ENCODE results near the gene PLAAT3. TPM values are rescaled to one million over a fixed set of nuclear protein-coding genes. Genes with fewer than 3 reads are reported as not detected.
"Not testable (repeated sequence)": the region's sequence is repeated elsewhere in the genome, so short reads cannot be mapped to it uniquely, and the experiment has no call there.

Gene PLAAT3
- total RNA-seq, 8 experiments from 2014 or later = 4.4 to 69.5 (median 21.0) TPM

DNA sequence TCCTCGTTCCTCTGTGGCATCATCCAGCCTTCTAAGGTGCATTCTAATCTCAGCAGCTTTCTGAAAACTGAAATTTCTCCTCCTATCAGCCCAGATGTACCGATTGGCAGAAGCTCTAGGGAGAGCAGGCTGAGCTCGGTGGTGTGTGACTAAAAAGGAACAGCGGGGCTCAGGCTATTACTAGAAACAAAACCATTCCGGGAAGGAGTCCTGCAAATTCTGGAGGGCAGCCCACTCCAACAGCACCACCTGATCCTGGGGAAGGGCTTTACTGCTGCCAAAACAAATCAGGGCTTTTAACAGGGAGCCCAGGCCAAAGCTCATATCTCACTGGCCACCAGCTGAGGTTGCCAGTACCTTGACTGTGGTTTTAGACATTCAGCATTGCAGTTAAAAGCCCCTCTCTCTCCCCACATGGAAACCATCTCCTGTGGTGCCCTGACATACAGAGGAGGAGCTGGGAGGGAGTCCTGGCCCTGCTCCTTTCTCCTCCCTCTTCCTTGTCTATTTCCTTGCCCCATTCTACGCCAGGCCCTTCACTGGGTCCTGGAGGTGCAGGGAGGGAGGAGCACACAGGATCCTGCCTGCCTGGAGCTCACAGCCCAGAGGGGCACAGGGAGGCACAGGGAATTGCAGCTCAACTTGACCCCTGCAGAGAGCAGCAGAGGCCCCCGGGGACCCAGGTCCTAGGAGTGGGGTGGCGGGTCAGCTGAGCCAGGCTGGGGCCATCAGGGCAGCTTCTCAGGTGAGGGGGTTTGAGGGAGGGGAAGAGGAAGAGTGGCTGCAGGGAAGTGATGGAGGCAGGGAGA is 76.7 kb downstream of the PLAAT3 start:
- H3K4me1 ChIP-seq (replicated peaks in 1 of 2) = peaks cover 19 to 25% of the 10 kb centered on the region in 2 donors
- in situ Hi-C loops (cut with MboI; ENCODE audit: low pct_unique_long_range_greater_than_20kb in 2 of 9, low sequenced_read_pairs in 9 of 9, unreplicated experiment in 9 of 9) = no loop called here
- ATAC-seq (replicated peaks in 6 of 8) = peak in 4 of 8 experiments; percentile 19 to 70 (median 46)
- 17 to 89% (median 50%) methylated on average over 1 to 6 of the region's 8 CpGs; no CpG with 5 or more reads in 4 of the 10 experiments for WGBS, 10 experiments
- no peak overlapping the region for H3K4me3 ChIP-seq
- H3K27ac ChIP-seq = no peak overlapping the region

DNA sequence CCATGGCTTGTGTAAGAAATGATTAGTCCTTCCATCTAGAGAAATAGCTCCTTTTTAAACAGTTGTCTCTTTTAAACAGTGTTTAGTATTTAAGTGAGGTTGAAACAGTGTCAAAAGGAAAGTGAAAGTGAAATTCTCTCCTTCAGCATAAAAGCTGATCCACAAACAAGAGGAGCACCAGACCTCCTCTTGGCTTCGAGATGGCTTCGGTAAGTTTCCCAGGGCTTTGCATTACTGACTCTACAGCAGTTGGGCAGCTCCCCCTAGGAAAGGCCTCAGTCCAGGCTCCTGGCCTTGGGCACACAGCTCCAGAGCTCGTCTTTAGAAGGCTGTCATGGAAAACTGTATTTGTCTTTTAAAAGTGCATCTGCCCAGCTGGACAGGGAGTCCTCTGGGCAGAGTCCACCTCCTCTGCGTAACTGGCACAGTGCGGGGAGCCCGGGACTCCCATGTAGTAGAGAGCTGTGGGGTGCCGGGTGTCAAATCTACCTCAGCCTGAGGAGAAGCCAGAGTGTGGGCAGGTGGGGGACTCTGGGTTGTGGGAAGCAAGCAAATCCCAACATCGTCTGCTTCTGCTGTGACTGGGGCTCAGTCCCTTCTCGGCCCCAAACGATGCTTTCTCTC is 77.5 kb downstream of the PLAAT3 start, which contains the start of gene PLAAT4:
TSS of gene PLAAT4 (plus strand) at position 140 of the 624 bp plus-strand sequence. CDS start at position 201, 61 bp downstream.
- peak in 5 of 8 experiments; percentile 27 to 52 (median 52) for ATAC-seq (replicated peaks in 6 of 8)
- H3K4me1 ChIP-seq (replicated peaks in 1 of 2) = peaks cover 26 to 33% of the 10 kb centered on the region in 2 donors
- WGBS, 10 experiments = 0 to 92% (median 56%) methylated on average over 2 to 6 of the region's 10 CpGs; no CpG with 5 or more reads in 4 of the 10 experiments
- H3K4me3 ChIP-seq = no peak within 1 kb of the TSS
- in situ Hi-C loops (cut with MboI; ENCODE audit: low pct_unique_long_range_greater_than_20kb in 2 of 9, low sequenced_read_pairs in 9 of 9, unreplicated experiment in 9 of 9) = no loop called here
- no peak within 1 kb of the TSS for H3K27ac ChIP-seq

DNA sequence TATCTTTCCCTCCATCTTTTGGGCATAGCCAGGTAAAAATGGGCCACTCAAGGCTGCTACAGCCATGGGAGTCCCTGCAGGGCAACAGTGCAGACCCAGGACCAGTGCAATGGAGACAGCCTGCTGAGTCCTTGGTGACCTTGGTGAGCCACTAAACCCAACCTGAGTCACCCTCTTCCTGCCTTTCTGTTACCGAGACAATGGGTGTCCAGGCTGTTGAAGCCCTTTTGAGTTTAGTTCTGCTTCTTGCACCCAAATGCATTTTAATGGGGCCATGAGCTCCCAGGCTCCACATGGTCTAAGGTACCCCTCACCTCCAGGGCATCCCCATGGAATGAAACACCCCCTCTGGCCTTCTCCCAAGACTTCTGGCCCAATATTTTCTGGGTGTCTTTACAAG is 78.5 kb downstream of the PLAAT3 start:
- H3K4me3 ChIP-seq = no peak overlapping the region
- in situ Hi-C loops (cut with MboI; ENCODE audit: low pct_unique_long_range_greater_than_20kb in 2 of 9, low sequenced_read_pairs in 9 of 9, unreplicated experiment in 9 of 9) = no loop called here
- ATAC-seq (replicated peaks in 6 of 8) = no peak
- no peak overlapping the region for H3K27ac ChIP-seq
- peaks cover 37 to 39% of the 10 kb centered on the region in 2 donors for H3K4me1 ChIP-seq (replicated peaks in 1 of 2)
- WGBS, 10 experiments = 100% methylated on average over 1 of the region's 1 CpG; no CpG with 5 or more reads in 7 of the 10 experiments

DNA sequence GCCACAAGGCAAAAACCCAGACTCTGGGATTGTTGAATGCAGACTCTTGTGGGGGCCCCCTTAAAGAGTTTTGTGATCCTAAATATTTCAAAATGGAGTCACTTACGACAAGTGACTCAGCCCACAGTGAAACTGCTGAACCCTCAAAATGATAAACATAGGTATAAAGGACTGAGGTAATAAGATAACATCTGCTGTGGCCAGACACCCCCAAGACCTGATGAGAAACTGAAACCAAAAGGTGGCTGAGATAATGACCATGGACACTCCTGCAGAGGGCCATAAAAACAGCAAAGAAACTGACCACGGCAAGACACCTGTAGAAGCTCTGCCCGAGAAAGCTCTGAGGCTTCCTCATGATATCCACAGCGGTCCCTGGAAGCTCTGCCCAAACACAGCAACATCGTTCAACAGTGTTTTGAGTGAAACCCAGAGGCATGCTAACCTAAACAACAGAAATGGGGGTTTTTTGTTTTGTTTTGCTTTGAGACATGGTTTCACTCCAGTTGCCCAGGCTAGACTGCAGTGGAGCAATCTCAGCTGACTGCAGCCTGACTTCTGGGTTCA is 79.3 kb downstream of the PLAAT3 start:
- H3K27ac ChIP-seq = no peak overlapping the region
- no peak for ATAC-seq (replicated peaks in 6 of 8)
- peaks cover 41 to 43% of the 10 kb centered on the region in 2 donors for H3K4me1 ChIP-seq (replicated peaks in 1 of 2)
- 69 to 100% (median 89%) methylated on average over 1 to 5 of the region's 5 CpGs; no CpG with 5 or more reads in 2 of the 10 experiments for WGBS, 10 experiments
- no peak overlapping the region for H3K4me3 ChIP-seq
- in situ Hi-C loops (cut with MboI; ENCODE audit: low pct_unique_long_range_greater_than_20kb in 2 of 9, low sequenced_read_pairs in 9 of 9, unreplicated experiment in 9 of 9) = no loop called here

DNA sequence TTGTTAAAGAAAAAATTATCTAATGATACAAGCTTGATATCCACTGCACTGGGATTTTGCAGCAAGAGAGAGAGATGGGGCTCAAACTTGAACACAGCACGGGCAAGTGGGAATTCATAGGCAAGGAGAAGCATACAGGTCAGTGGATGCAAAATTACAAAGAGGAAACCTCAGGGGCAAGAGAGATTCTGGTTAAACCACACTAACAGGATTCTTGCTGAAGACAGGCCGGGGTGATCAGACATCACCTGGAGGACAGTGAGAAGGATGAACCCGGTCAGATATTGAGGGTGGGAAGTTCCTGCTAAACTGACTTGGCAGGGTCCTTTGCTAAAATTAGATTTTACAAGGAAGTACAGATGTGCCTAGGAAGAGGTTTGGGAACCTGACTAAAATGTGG is 80.2 kb downstream of the PLAAT3 start:
- peaks cover 50 to 52% of the 10 kb centered on the region in 2 donors for H3K4me1 ChIP-seq (replicated peaks in 1 of 2)

DNA sequence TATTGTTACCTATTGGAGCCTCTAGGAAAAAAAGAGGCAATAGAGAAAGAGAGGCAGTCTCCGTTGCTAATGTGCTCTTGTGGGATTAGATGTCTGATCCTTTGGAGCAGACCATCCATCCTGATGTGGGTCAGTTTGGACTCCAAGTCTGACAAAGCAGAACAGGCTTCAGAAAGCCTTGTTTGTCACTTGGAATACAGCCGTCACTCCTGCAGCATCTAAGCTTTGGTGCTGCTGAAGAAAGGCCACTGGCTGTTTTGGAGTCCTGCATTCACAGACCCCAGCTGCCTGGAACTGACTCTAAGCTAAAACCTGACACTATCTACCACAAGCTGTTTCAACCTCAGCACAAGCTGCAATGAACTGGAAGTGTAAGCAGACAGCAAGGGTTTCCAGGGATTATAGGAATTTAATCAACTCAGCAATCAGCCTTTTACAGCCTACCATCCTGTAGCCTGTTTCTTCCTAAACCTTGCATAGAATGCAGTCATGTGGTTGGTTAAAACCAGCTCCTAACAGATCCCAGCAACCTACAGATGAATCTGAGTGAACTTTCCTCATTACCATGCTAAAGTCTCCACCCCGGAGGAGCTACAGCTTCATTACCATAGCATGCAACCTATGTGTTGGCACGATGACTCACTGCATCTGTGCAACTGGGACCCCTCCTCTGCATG is 81.3 kb downstream of the PLAAT3 start:
- ATAC-seq (replicated peaks in 6 of 8) = peak; percentile 1 to 76 (median 62)
- Histone ChIP-seq H3K4me3 (no peak overlapping the region), H3K27ac (peak overlapping the region; percentile 17 to 77), H3K4me1 (replicated peaks in 1 of 2) (peaks cover 59 to 62% of the 10 kb centered on the region in 2 donors)
- in situ Hi-C loops (cut with MboI; ENCODE audit: low pct_unique_long_range_greater_than_20kb in 2 of 9, low sequenced_read_pairs in 9 of 9, unreplicated experiment in 9 of 9) = no loop called here
- WGBS, 10 experiments = 7 to 83% (median 18%) methylated on average over 1 to 3 of the region's 4 CpGs; no CpG with 5 or more reads in 2 of the 10 experiments

More for the DNA sequence above, 80.2 kb downstream of the PLAAT3 start:
- no peak overlapping the region for H3K27ac ChIP-seq
- 70 to 100% (median 96%) methylated on average over 1 to 3 of the region's 3 CpGs; no CpG with 5 or more reads in 2 of the 10 experiments for WGBS, 10 experiments
- no peak for ATAC-seq (replicated peaks in 6 of 8)
- in situ Hi-C loops (cut with MboI; ENCODE audit: low pct_unique_long_range_greater_than_20kb in 2 of 9, low sequenced_read_pairs in 9 of 9, unreplicated experiment in 9 of 9) = no loop called here
- no peak overlapping the region for H3K4me3 ChIP-seq

DNA sequence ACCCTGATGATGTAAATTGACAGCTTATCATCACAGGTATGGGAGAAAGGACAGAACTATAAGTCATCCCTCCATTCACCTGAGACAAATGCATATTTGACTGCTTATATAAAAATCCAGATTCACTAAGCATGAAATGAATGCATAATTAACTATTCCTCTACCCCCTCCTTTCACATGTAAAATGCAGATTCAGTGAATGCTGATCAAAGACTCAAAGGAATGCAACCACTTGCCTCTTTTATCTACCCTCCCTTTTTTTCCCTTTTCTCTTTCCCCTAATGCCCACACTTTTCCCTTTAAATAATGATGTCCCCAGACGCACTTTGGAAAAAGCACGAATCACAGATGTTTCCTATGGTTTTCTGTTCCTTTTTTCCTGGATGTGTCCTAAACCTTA is 82.1 kb downstream of the PLAAT3 start:
- in situ Hi-C loops (cut with MboI; ENCODE audit: low pct_unique_long_range_greater_than_20kb in 2 of 9, low sequenced_read_pairs in 9 of 9, unreplicated experiment in 9 of 9) = no loop called here
- no peak overlapping the region for H3K4me3 ChIP-seq
- H3K27ac ChIP-seq = peak overlapping the region; percentile 69 to 77
- 0 to 25% (median 21%) methylated on average over 1 to 2 of the region's 2 CpGs; no CpG with 5 or more reads in 2 of the 10 experiments for WGBS, 10 experiments
- ATAC-seq (replicated peaks in 6 of 8) = peak in 1 of 8 experiments; percentile 4
- peaks cover 62 to 63% of the 10 kb centered on the region in 2 donors for H3K4me1 ChIP-seq (replicated peaks in 1 of 2)

DNA sequence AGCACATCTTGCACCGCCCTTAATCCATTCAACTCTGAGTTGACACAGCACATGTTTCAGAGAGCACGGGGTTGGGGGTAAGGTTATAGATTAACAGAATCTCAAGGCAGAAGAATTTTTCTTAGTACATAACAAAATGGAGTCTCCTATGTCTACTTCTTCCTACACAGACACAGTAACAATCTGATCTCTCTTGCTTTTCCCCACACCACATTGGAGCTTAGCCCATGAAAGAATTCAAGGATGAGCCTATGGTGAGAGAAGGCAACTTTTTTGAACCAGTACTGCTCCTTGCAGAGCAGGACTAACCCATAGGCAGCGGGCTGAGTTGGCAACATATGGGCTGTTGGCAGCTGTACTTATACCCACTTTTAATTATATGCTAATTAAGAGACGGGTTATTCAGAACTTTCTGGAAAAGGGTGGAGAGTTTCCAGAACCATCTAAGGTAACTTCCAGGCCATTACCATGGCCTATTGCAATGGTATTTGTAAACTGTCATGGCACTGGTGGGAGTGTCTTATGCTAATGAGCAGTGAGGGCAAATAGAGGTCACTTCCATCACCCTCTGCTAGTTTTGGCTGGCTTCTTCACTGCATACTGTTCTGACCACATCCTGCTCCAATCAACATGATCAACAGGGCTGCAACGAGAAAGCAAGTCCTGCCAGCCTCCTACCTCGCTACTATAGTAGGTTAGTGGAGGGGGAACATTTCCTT is 83.0 kb downstream of the PLAAT3 start:
- peak; percentile 84 to 93 (median 88) for ATAC-seq (replicated peaks in 6 of 8)
- not testable (repeated sequence) for H3K4me3 ChIP-seq
- H3K27ac ChIP-seq = peak overlapping the region; percentile 69 to 77

DNA sequence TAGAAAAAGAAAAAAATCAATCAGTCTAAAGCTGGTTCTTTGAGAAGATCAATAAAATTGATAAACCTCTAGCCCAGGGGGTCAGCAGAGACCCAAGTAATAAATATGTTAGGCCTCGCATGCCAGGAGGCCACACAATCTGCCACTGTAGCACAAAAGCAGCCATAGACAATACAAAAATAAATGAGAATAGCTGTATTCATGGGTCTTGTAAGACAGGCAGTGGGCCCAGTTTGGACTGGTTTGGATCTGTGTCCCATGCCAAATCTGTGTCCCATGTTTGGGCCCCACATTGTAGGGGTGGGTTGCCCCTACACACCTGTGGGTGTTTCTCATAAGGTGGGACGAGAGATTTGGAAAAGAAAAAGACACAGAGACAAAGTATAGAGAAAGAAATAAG is 84.2 kb downstream of the PLAAT3 start:
- H3K4me3 ChIP-seq = no peak overlapping the region
- 17 to 100% (median 50%) methylated on average over 1 to 2 of the region's 2 CpGs; no CpG with 5 or more reads in 3 of the 10 experiments for WGBS, 10 experiments

More for the DNA sequence above, 83.0 kb downstream of the PLAAT3 start:
- WGBS, 10 experiments = 0 to 60% (median 29%) methylated on average over 1 to 3 of the region's 6 CpGs; no CpG with 5 or more reads in 3 of the 10 experiments
- H3K4me1 ChIP-seq (replicated peaks in 1 of 2) = peaks cover 58% of the 10 kb centered on the region in 2 donors
- in situ Hi-C loops (cut with MboI; ENCODE audit: low pct_unique_long_range_greater_than_20kb in 2 of 9, low sequenced_read_pairs in 9 of 9, unreplicated experiment in 9 of 9) = not testable (repeated sequence)

DNA sequence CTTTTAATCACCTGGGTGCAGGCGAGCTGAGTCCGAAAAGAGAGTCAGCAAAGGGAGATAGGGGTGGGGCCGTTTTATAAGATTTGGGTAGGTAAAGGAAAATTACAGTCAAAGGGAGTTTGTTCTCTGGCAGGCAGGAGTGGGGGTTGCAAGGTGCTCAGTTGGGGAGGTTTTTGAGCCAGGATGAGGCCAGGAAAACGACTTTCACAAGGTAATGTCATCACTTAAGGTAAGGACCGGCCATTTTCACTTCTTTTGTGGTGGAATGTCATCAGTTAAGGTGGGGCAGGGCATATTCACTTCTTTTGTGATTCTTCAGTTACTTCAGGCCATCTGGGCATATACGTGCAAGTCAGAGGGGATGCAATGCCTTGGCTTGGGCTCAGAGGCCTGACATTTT is 84.9 kb downstream of the PLAAT3 start:
- Histone ChIP-seq H3K27ac (peak overlapping the region; percentile 78 to 90), H3K4me1 (replicated peaks in 1 of 2) (peaks cover 58% of the 10 kb centered on the region in 2 donors)
- in situ Hi-C loops (cut with MboI; ENCODE audit: low pct_unique_long_range_greater_than_20kb in 2 of 9, low sequenced_read_pairs in 9 of 9, unreplicated experiment in 9 of 9); ATAC-seq (replicated peaks in 6 of 8); H3K4me3 ChIP-seq: not testable (repeated sequence)
- 0 to 46% (median 28%) methylated on average over 1 to 5 of the region's 6 CpGs; no CpG with 5 or more reads in 1 of the 10 experiments for WGBS, 10 experiments

More for the DNA sequence above, 84.2 kb downstream of the PLAAT3 start:
- Histone ChIP-seq H3K4me1 (replicated peaks in 1 of 2) (peaks cover 58% of the 10 kb centered on the region in 2 donors), H3K27ac (peak overlapping the region; percentile 78 to 90)
- in situ Hi-C loops (cut with MboI; ENCODE audit: low pct_unique_long_range_greater_than_20kb in 2 of 9, low sequenced_read_pairs in 9 of 9, unreplicated experiment in 9 of 9) = no loop called here
- peak in 3 of 8 experiments; percentile 18 to 23 (median 19) for ATAC-seq (replicated peaks in 6 of 8)

DNA sequence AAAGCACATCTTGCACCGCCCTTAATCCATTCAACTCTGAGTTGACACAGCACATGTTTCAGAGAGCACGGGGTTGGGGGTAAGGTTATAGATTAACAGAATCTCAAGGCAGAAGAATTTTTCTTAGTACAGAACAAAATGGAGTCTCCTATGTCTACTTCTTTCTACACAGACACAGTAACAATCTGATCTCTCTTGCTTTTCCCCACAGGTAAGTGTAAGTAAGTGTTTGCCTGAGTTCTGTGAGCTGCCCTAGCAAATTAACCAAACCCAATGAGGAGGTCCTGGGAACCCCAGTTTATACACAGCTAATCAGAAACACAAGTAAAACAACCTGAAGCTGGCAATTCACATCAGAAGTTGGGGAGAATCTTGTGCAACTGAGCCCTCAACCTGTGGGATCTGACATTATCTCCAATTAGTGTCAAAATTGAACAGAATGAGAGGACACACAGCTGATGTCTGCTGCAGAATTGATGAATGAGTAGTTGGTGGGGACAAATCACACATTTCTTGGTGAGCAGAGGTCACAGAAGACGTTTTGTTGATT is 85.4 kb downstream of the PLAAT3 start:
- H3K4me3 ChIP-seq; in situ Hi-C loops (cut with MboI; ENCODE audit: low pct_unique_long_range_greater_than_20kb in 2 of 9, low sequenced_read_pairs in 9 of 9, unreplicated experiment in 9 of 9); ATAC-seq (replicated peaks in 6 of 8): not testable (repeated sequence)
- H3K27ac ChIP-seq = peak overlapping the region; percentile 78 to 90
- H3K4me1 ChIP-seq (replicated peaks in 1 of 2) = peaks cover 58% of the 10 kb centered on the region in 2 donors
- 0 to 67% (median 25%) methylated on average over 1 of the region's 3 CpGs; no CpG with 5 or more reads in 5 of the 10 experiments for whole genome bisulfite sequencing, 10 experiments
